ENCODE measurements around the gene CFAP99. TPM values are rescaled to one million over a fixed set of nuclear protein-coding genes. Genes with fewer than 3 reads are reported as not detected.

The CFAP99 gene
- total and polyA plus RNA-seq, 2 of the 8 experiments (the other 6 are each of a cell fraction or from before 2014, with no cell fraction given) = not detected

- Histone ChIP-seq H3K79me2 (ENCODE audit: control insufficient read depth in 1 of 2, insufficient read depth in 2 of 2, low read length in 2 of 2) (peaks cover 89 to 99% of the 10 kb centered on the region in 2 experiments), H3K14ac (ENCODE audit: insufficient read length) (no peak overlapping the region), H3K23ac (ENCODE audit: insufficient read length) (no peak overlapping the region), H3K9me3 (ENCODE audit: insufficient read depth in 2 of 2, low read depth in 1 of 2, low read length in 1 of 2) (no peaks in the 10 kb centered on the region), H3K27ac (ENCODE audit: low read depth, low read length) (no peak overlapping the region; the same call in 1 of the 2 replicates), H2AFZ (ENCODE audit: low read length) (no peak overlapping the region), H4K5ac (ENCODE audit: insufficient read length, low read depth, low read length) (no peak overlapping the region), H2BK15ac (ENCODE audit: low read length) (no peak overlapping the region), H3K4me3 (ENCODE audit: extremely low read depth in 1 of 4, insufficient read depth in 2 of 4, low read depth in 3 of 4, low read length in 4 of 4) (no peak overlapping the region), H3K56ac (replicated peaks; ENCODE audit: insufficient read length, low read depth, low read length) (no peak overlapping the region), H3K27me3 (replicated peaks in 1 of 4; ENCODE audit: control insufficient read depth in 3 of 4, extremely low read depth in 1 of 4, insufficient read depth in 3 of 4, low read length in 3 of 4) (no peaks in the 10 kb centered on the region), H2BK12ac (ENCODE audit: low read depth, low read length) (no peak overlapping the region), H4K91ac (replicated peaks; ENCODE audit: insufficient read length, low read length) (no peak overlapping the region), H2BK20ac (ENCODE audit: low read length) (no peak overlapping the region), H3K9ac (replicated peaks in 1 of 4; ENCODE audit: extremely low read depth in 1 of 4, low read depth in 3 of 4, low read length in 3 of 4) (no peak overlapping the region), H2BK5ac (ENCODE audit: low read depth, low read length) (no peak overlapping the region), H2AK5ac (ENCODE audit: low read depth, low read length) (no peak overlapping the region), H3K4me2 (ENCODE audit: insufficient read depth in 1 of 2, low read depth in 2 of 2, low read length in 2 of 2) (no peak overlapping the region; a peak in 1 of 4 replicates), H3K23me2 (ENCODE audit: low read depth, low read length) (no peaks in the 10 kb centered on the region), H3K79me1 (ENCODE audit: low read depth, low read length) (peaks cover 12% of the 10 kb centered on the region), H4K20me1 (replicated peaks in 1 of 2; ENCODE audit: control insufficient read depth in 1 of 2, insufficient read depth in 2 of 2, low read length in 2 of 2) (peaks cover 37 to 60% of the 10 kb centered on the region in 2 experiments), H4K8ac (ENCODE audit: extremely low read depth, insufficient read depth, low read length) (no peak overlapping the region), H2BK120ac (replicated peaks; ENCODE audit: low read depth, low read length) (no peak overlapping the region), H3K4me1 (replicated peaks in 1 of 4; ENCODE audit: control insufficient read depth in 3 of 4, insufficient read depth in 4 of 4, low read length in 3 of 4) (peaks cover 1 to 12% (median 8%) of the 10 kb centered on the region in 4 experiments; a peak in 5 of 7 replicates), H3K18ac (ENCODE audit: extremely low read depth, low read length) (no peak overlapping the region), H3K36me3 (ENCODE audit: control insufficient read depth in 2 of 4, insufficient read depth in 4 of 4, low read length in 3 of 4) (peaks cover 0 to 3% (median 0%) of the 10 kb centered on the region in 4 experiments; a peak in 2 of 8 replicates), H3K4ac (replicated peaks; ENCODE audit: insufficient read length, low read depth, low read length) (no peak overlapping the region)
- no peak for DNase-seq (ENCODE audit: low read depth in 1 of 2, low spot score in 2 of 2)
- FAIRE-seq = no peak
- TF ChIP-seq ATF2 (IDR thresholded peaks at IDR 0.05; ENCODE audit: low read length) (no peak), E2F6 (IDR thresholded peaks at IDR 0.05) (no peak), BRCA1 (IDR thresholded peaks at IDR 0.05; ENCODE audit: low read depth, low read length) (no peak), KDM5A (IDR thresholded peaks at IDR 0.05; ENCODE audit: low read length) (no peak), ASH2L (IDR thresholded peaks at IDR 0.05; ENCODE audit: low read length) (no peak), POU5F1 (IDR thresholded peaks at IDR 0.05; ENCODE audit: low read depth, low read length) (no peak)
- 98% methylated on average over 5 of the region's 5 CpGs; no CpG with 5 or more reads in 1 of the 2 experiments for WGBS, 2 experiments (ENCODE audit: extremely low coverage in 1 of 2, insufficient coverage in 1 of 2, insufficient read length in 1 of 2, insufficient replicate concordance in 2 of 2, low coverage in 1 of 2, low lambda C conversion rate in 2 of 2, missing lambda C conversion rate in 1 of 2)
- ChIA-PET POLR2A (ENCODE audit: partially characterized antibody) (interaction anchor here (0.6 to 0.9 kb wide), 2 partner anchors 16 to 143 kb away, joined by 3 read pairs; no protein-coding TSS in a partner anchor), CTCF (ENCODE audit: partially characterized antibody) (no interaction called here)
Observed at GRCh38 chr4:2480649-2481048, 61.9 kb downstream of the CFAP99 start.

Data from H1 (cell line).